ENCODE data around the gene KCNK3.

Gene KCNK3

GRCh38 chr2:26763019-26763418, 70.5 kb downstream of the KCNK3 start:
- Histone ChIP-seq H3K4me2 (ENCODE audit: low read length, poor library complexity, severe bottlenecking) (no peak overlapping the region), H3K36me3 (ENCODE audit: control insufficient read depth in 1 of 2, insufficient read depth in 2 of 2, low read depth in 1 of 2, low read length in 2 of 2) (peaks cover 3% of the 10 kb centered on the region in 2 experiments), H3K27ac (ENCODE audit: low read length, poor library complexity, severe bottlenecking) (no peak overlapping the region), H4K8ac (ENCODE audit: low read length) (no peak overlapping the region), H2BK5ac (ENCODE audit: low read depth, low read length, poor library complexity, severe bottlenecking) (no peak overlapping the region), H3K9ac (ENCODE audit: low read length) (no peak overlapping the region), H2BK12ac (ENCODE audit: low read length in 2 of 2) (peak overlapping the region in 1 of 2 experiments; percentile 56), H3K79me1 (replicated peaks; ENCODE audit: low read length, poor library complexity, severe bottlenecking) (peaks cover 9% of the 10 kb centered on the region), H3K14ac (ENCODE audit: low read length in 2 of 2) (no peak overlapping the region), H2AK5ac (ENCODE audit: low read length, severe bottlenecking) (peak overlapping the region; percentile 93), H3K4ac (ENCODE audit: low read depth in 1 of 2, low read length in 2 of 2) (no peak overlapping the region), H3K18ac (ENCODE audit: low read depth in 1 of 2, low read length in 2 of 2) (no peak overlapping the region), H4K91ac (ENCODE audit: low read length) (no peak overlapping the region), H3K4me1 (ENCODE audit: control insufficient read depth, insufficient read depth, low read depth, low read length) (peaks cover 37% of the 10 kb centered on the region), H3K9me3 (ENCODE audit: control insufficient read depth, low read length) (no peaks in the 10 kb centered on the region), H3K4me3 (ENCODE audit: insufficient read depth in 1 of 2, low read depth in 1 of 2, low read length in 2 of 2) (no peak overlapping the region), H2AFZ (ENCODE audit: low read depth, low read length) (no peak overlapping the region), H2BK15ac (ENCODE audit: low read depth, poor library complexity, severe bottlenecking) (no peak overlapping the region), H2BK120ac (ENCODE audit: low read depth, low read length) (no peak overlapping the region), H3K27me3 (ENCODE audit: control insufficient read depth in 1 of 2, insufficient read depth in 1 of 2, low read length in 2 of 2) (no peaks in the 10 kb centered on the region), H3K23ac (ENCODE audit: low read length in 2 of 2) (no peak overlapping the region)
- WGBS: 98% methylated on average over 10 of the region's 10 CpGs
- DNase-seq: no peak

- Histone ChIP-seq H3K23ac (ENCODE audit: low read length in 2 of 2) (peak within 1 kb of the TSS in 1 of 2 experiments; percentile 98), H3K14ac (ENCODE audit: low read length in 2 of 2) (peak within 1 kb of the TSS; percentile 62 to 97), H3K9me3 (ENCODE audit: control insufficient read depth, low read length) (no peaks in the 10 kb centered on the region), H2BK5ac (ENCODE audit: low read depth, low read length, poor library complexity, severe bottlenecking) (no peak within 1 kb of the TSS), H3K27me3 (ENCODE audit: control insufficient read depth in 1 of 2, insufficient read depth in 1 of 2, low read length in 2 of 2) (no peaks in the 10 kb centered on the region), H4K8ac (ENCODE audit: low read length) (peak within 1 kb of the TSS; percentile 95), H4K91ac (ENCODE audit: low read length) (peak within 1 kb of the TSS; percentile 88), H3K4me1 (ENCODE audit: control insufficient read depth, insufficient read depth, low read depth, low read length) (peaks cover 37% of the 10 kb centered on the region), H3K9ac (ENCODE audit: low read length) (peak within 1 kb of the TSS; percentile 98), H3K4me3 (ENCODE audit: insufficient read depth in 1 of 2, low read depth in 1 of 2, low read length in 2 of 2) (peak within 1 kb of the TSS; percentile 91 to 96), H2AFZ (ENCODE audit: low read depth, low read length) (peak within 1 kb of the TSS; percentile 29), H3K27ac (ENCODE audit: low read length, poor library complexity, severe bottlenecking) (peak within 1 kb of the TSS; percentile 55), H2BK12ac (ENCODE audit: low read length in 2 of 2) (peak within 1 kb of the TSS; percentile 70 to 89), H3K36me3 (ENCODE audit: control insufficient read depth in 1 of 2, insufficient read depth in 2 of 2, low read depth in 1 of 2, low read length in 2 of 2) (peaks cover 4 to 11% of the 10 kb centered on the region in 2 experiments), H2BK120ac (ENCODE audit: low read depth, low read length) (peak within 1 kb of the TSS; percentile 96), H3K4me2 (ENCODE audit: low read length, poor library complexity, severe bottlenecking) (peak within 1 kb of the TSS; percentile 92), H3K79me1 (replicated peaks; ENCODE audit: low read length, poor library complexity, severe bottlenecking) (peaks cover 14% of the 10 kb centered on the region), H2AK5ac (ENCODE audit: low read length, severe bottlenecking) (peak within 1 kb of the TSS; percentile 93), H2BK15ac (ENCODE audit: low read depth, poor library complexity, severe bottlenecking) (peak within 1 kb of the TSS; percentile 86), H3K18ac (ENCODE audit: low read depth in 1 of 2, low read length in 2 of 2) (peak within 1 kb of the TSS; percentile 99 to 100), H3K4ac (ENCODE audit: low read depth in 1 of 2, low read length in 2 of 2) (peak within 1 kb of the TSS; percentile 95 to 99)
- 1% methylated on average over 67 of the region's 68 CpGs for WGBS
- peak; percentile 84 for DNase-seq
These were observed 71.8 kb downstream of the KCNK3 start, which contains the start of gene SLC35F6 for GRCh38 chr2:26764078-26764887. TSS of gene SLC35F6 (plus strand) at chr2:26764284. CDS start at chr2:26764350, 66 bp downstream.

GRCh38 chr2:26764906-26765305, 72.4 kb downstream of the KCNK3 start:
- Histone ChIP-seq H2BK15ac (ENCODE audit: low read depth, poor library complexity, severe bottlenecking) (peak overlapping the region; percentile 17), H3K79me1 (replicated peaks; ENCODE audit: low read length, poor library complexity, severe bottlenecking) (peaks cover 18% of the 10 kb centered on the region), H3K23ac (ENCODE audit: low read length in 2 of 2) (peak overlapping the region in 1 of 2 experiments; percentile 78), H3K14ac (ENCODE audit: low read length in 2 of 2) (peak overlapping the region in 1 of 2 experiments; percentile 59), H3K9ac (ENCODE audit: low read length) (peak overlapping the region; percentile 98), H3K9me3 (ENCODE audit: control insufficient read depth, low read length) (no peaks in the 10 kb centered on the region), H2BK5ac (ENCODE audit: low read depth, low read length, poor library complexity, severe bottlenecking) (no peak overlapping the region), H3K4ac (ENCODE audit: low read depth in 1 of 2, low read length in 2 of 2) (peak overlapping the region; percentile 95 to 99), H3K4me1 (ENCODE audit: control insufficient read depth, insufficient read depth, low read depth, low read length) (peaks cover 41% of the 10 kb centered on the region), H4K8ac (ENCODE audit: low read length) (peak overlapping the region; percentile 95), H3K36me3 (ENCODE audit: control insufficient read depth in 1 of 2, insufficient read depth in 2 of 2, low read depth in 1 of 2, low read length in 2 of 2) (peaks cover 4 to 12% of the 10 kb centered on the region in 2 experiments), H3K18ac (ENCODE audit: low read depth in 1 of 2, low read length in 2 of 2) (peak overlapping the region; percentile 99 to 100), H3K27ac (ENCODE audit: low read length, poor library complexity, severe bottlenecking) (no peak overlapping the region), H3K4me2 (ENCODE audit: low read length, poor library complexity, severe bottlenecking) (peak overlapping the region; percentile 92), H3K27me3 (ENCODE audit: control insufficient read depth in 1 of 2, insufficient read depth in 1 of 2, low read length in 2 of 2) (no peaks in the 10 kb centered on the region), H2AFZ (ENCODE audit: low read depth, low read length) (no peak overlapping the region), H2BK12ac (ENCODE audit: low read length in 2 of 2) (peak overlapping the region in 1 of 2 experiments; percentile 45), H2AK5ac (ENCODE audit: low read length, severe bottlenecking) (no peak overlapping the region), H3K4me3 (ENCODE audit: insufficient read depth in 1 of 2, low read depth in 1 of 2, low read length in 2 of 2) (peak overlapping the region; percentile 91 to 96), H4K91ac (ENCODE audit: low read length) (peak overlapping the region; percentile 88), H2BK120ac (ENCODE audit: low read depth, low read length) (peak overlapping the region; percentile 96)
- DNase-seq: no peak
- WGBS: 40% methylated on average over 3 of the region's 3 CpGs

Data from mesenchymal stem cell (in vitro differentiated cells and primary cell).